ENCODE measurements around the gene KLHL26. TPM values are rescaled to one million over a fixed set of nuclear protein-coding genes. Genes with fewer than 3 reads are reported as not detected.

KLHL26 gene
- total and polyA plus RNA-seq, 12 donors: 3.4 to 8.2 (median 6.3) TPM

DNA sequence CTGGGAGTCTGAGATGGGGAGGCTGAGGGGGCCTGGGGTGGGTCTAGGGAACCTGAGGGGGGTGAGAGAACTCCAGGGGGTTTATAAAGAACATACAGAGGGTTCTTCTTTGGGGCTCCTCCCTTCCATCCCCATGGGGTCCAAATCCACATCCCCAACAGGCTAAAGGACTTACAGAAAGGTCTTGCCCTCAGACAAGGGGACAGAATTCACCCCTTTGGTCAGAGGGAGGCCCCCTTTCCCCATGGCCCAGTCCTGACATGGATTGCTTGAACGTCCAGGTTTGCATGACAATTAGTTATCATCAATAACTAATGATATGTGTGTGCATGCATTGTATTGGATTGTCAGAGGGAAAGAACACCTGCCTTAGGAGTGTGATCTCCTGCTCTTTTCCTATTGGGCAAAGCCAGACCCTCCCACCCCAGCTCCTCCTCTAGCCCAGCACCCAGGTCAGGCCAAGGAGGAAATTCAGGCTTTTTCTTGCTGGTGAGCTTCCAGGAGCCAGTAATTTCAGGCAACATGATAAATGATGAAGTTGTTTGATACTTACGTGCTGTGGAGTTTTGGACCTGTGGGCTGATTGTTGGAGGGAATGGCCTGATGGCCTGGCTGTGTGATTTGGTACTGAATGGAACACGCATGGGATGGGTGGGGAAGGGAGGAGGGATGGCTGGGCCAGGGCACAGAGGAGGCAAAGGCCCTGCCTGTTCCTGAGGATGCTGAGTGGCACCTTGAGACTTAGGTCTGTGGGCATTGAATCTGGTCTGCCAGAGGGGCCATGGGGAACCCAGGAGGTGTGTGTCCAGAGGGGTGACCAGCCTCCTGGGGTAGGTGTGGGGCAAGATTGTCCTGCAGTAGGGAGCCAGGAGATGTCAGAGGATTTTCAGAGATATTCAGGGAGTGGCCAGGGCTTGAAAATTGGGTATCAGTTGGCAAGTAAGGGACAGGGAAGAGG is 1.1 kb downstream of the KLHL26 start:
- H3K27me3 ChIP-seq: no peaks in the 10 kb centered on the region
- H3K9me3 ChIP-seq: no peaks in the 10 kb centered on the region
- peaks cover 0 to 27% (median 10%) of the 10 kb centered on the region in 9 donors for H3K4me1 ChIP-seq
- peaks cover 0 to 5% (median 0%) of the 10 kb centered on the region in 9 donors for H3K36me3 ChIP-seq
- peak in 2 of 9 donors; percentile 22 to 28 for TF ChIP-seq CTCF (IDR thresholded peaks at IDR 0.05)
- H3K27ac ChIP-seq: peak overlapping the region in 7 of 10 donors; percentile 62 to 89 (median 79)
- DNase-seq (no peak), ATAC-seq (no peak)
- intact Hi-C loops (cut with DNase I): loop anchor here in 1 of 10 donors (2.0 kb wide), 1 partner anchor 45 kb away; the partner anchor contains the start of gene CRTC1
- H3K4me3 ChIP-seq: peak overlapping the region in 9 of 10 donors; percentile 56 to 80 (median 68)
- WGBS, 2 donors: 32 to 43% methylated on average over 3 of the region's 3 CpGs

DNA sequence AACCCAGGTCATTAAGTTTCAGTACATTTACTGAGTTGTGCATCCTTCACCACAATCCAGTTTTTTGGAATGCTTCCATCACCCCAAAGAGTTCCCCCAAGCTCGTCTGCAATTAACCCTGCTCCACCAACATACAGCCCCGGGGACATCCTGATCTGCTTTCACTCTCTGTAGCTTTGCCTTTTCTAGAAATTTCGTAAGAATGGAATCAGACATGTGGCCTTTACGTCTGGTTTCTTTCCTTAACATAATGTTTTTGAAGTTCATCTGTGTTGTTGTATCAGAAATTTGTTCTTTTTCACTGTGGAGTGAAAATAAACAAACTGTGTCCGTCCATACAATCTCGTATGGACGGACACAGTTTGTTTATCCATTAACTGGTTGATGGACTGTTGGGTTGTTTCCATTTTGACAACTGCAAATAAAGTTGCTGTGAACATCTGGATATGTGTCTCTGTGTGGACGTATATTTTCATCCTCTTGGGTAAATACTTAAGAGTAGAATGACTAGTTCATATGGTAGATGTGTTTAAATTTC is 2.9 kb downstream of the KLHL26 start:
- 73 to 74% methylated on average over 8 of the region's 8 CpGs for WGBS, 2 donors
- peaks cover 0 to 5% (median 0%) of the 10 kb centered on the region in 9 donors for H3K36me3 ChIP-seq
- ATAC-seq (no peak), DNase-seq (no peak)
- no peaks in the 10 kb centered on the region for H3K9me3 ChIP-seq
- intact Hi-C loops (cut with DNase I): no loop called here
- no peak for TF ChIP-seq CTCF (IDR thresholded peaks at IDR 0.05)
- H3K27me3 ChIP-seq: no peaks in the 10 kb centered on the region
- H3K27ac ChIP-seq: no peak overlapping the region
- no peak overlapping the region for H3K4me3 ChIP-seq
- H3K4me1 ChIP-seq: peaks cover 0 to 34% (median 9%) of the 10 kb centered on the region in 9 donors

- H3K9me3 ChIP-seq: no peaks in the 10 kb centered on the region
- TF ChIP-seq CTCF (IDR thresholded peaks at IDR 0.05): peak in 3 of 9 donors; percentile 4 to 13 (median 13)
- intact Hi-C loops (cut with DNase I): no loop called here
Measured at GRCh38 chr19:18644196-18645034, 7.6 kb downstream of the KLHL26 start.

More at GRCh38 chr19:18644196-18645034, 7.6 kb downstream of the KLHL26 start:
- H3K4me3 ChIP-seq: peak overlapping the region in 6 of 10 donors; percentile 17 to 35 (median 20)
- H3K27me3 ChIP-seq: no peaks in the 10 kb centered on the region
- 64 to 66% methylated on average over 15 of the region's 15 CpGs for WGBS, 2 donors
- ATAC-seq (peak in 7 of 8 donors; percentile 37 to 63 (median 45)), DNase-seq (peak in 1 of 2 donors; percentile 26)
- H3K4me1 ChIP-seq: peaks cover 9 to 35% (median 16%) of the 10 kb centered on the region in 9 donors
- H3K27ac ChIP-seq: peak overlapping the region in 8 of 10 donors; percentile 16 to 74 (median 70)
- peaks cover 0 to 5% (median 0%) of the 10 kb centered on the region in 9 donors for H3K36me3 ChIP-seq
